ENCODE results near the gene OR10C1.

The OR10C1 gene

DNA sequence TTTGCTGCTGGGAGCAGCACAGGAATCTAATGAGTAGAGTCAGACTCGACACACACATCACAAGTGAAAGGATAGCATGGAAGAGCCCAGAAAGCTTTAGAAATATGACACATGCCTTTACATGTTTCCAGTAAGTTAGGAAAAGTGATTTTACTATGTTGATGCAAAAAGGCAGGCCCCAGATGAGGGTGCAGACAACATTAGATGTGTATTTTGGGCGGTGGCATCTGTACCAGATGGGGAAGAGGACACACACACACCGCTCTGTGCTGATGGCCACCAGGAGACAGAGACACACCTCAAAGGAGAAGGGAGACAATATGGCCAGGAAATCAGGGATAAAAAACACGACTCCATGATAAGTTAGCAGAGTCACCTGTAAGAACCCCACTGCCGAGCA, 48.0 kb downstream of the OR10C1 start:
- Mint-ChIP-seq H3K4me3 (no peak overlapping the region), H3K27me3 (ENCODE audit: low read depth) (peaks cover 1% of the 10 kb centered on the region), H3K36me3 (ENCODE audit: low read depth) (no peaks in the 10 kb centered on the region), H3K4me1 (ENCODE audit: low read depth) (no peaks in the 10 kb centered on the region), H3K9me3 (no peaks in the 10 kb centered on the region), H3K27ac (no peak overlapping the region)
- DNase-seq (ENCODE audit: low spot score) = no peak

DNA sequence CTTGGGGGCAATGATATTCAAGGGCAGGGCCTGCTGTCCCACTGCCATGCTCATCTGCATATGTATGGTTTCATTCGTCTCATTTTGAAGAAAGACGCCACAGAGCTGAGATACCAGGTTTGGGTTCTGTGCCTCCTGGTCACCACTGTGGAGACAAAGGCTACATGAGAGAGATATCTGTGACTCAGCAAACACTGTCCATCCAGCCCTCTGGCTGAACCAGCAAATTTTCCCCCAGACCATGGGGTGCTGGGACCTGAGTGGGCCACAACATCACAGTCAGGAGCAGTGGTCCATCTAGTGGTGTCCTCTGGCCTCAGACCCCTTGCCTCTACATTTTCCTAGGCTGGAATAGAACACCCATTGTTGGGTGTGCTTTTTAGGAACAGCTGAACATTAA, 48.6 kb downstream of the OR10C1 start, which contains the start of gene MAS1L:
Gene MAS1L (minus strand): TSS at position 297 of the 400 bp plus-strand sequence. CDS start 54 bp downstream, at position 243.
- Mint-ChIP-seq H3K27ac (no peak within 1 kb of the TSS), H3K36me3 (ENCODE audit: low read depth) (no peaks in the 10 kb centered on the region), H3K4me1 (ENCODE audit: low read depth) (no peaks in the 10 kb centered on the region), H3K4me3 (no peak within 1 kb of the TSS), H3K27me3 (ENCODE audit: low read depth) (no peaks in the 10 kb centered on the region), H3K9me3 (no peaks in the 10 kb centered on the region)
- DNase-seq (ENCODE audit: low spot score) = no peak

DNA sequence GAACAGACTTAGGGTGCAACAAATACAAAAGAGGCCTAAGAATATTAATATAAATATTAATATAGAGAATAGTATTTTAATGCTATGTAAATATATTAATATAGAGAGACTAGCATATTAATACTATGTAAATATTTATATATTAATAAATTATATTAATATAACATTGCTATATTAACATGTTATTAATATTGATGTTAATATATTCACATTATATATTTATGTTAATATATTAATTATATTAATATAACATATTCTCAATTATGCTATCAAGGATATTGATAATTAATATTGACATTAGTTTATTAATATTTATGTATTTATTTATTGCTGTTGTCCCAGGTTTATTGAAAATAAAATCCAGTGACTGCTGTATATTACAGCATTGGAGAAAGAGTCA, 49.8 kb downstream of the OR10C1 start:
- Mint-ChIP-seq H3K27me3 (ENCODE audit: low read depth) (no peaks in the 10 kb centered on the region), H3K4me3 (no peak overlapping the region), H3K36me3 (ENCODE audit: low read depth) (no peaks in the 10 kb centered on the region), H3K27ac (no peak overlapping the region), H3K4me1 (ENCODE audit: low read depth) (no peaks in the 10 kb centered on the region), H3K9me3 (no peaks in the 10 kb centered on the region)
- no peak for DNase-seq (ENCODE audit: low spot score)

DNA sequence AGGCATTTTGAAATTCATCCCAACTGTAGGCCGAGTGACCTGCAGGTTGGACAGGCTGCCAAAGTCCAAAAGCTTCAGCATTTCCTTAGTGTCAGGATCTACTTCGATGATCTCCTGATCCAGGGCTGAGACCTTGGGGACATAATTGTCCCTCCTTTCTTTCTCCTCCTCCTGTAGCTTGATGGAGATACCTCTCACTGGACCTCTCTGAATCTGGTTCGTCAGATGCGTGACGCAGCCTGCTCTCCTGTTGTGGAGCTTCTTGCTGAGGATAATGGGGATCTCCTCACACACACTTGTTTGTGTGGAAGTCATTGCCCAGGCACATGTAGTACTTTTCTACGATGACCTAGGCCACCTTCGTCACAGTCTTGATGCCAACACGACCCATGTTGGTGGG, 50.2 kb downstream of the OR10C1 start:
- Mint-ChIP-seq H3K36me3 (ENCODE audit: low read depth) (no peaks in the 10 kb centered on the region), H3K27ac (no peak overlapping the region), H3K9me3 (no peaks in the 10 kb centered on the region), H3K4me1 (ENCODE audit: low read depth) (no peaks in the 10 kb centered on the region), H3K27me3 (ENCODE audit: low read depth) (no peaks in the 10 kb centered on the region), H3K4me3 (no peak overlapping the region)
- DNase-seq (ENCODE audit: low spot score) = no peak

DNA sequence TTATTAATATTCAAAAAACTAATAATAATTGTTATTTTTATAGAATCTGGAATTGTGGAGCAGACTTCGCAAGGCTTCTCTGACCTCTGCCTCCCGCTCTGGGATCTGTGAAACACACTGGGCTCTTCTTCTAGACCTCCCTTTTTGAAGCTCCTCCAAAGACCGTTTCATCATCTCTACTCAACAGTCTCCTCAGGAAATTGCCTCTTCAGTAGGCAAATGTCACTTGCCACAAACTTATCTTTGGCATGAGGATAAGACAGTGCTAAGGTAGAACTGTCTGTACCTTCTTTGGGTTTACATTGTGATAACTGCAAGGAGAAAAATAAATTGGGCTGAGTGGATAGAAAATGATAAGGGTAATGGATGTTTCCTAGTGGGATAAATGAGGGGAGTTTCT, 50.9 kb downstream of the OR10C1 start:
- Mint-ChIP-seq H3K27me3 (ENCODE audit: low read depth) (peaks cover 2% of the 10 kb centered on the region), H3K27ac (no peak overlapping the region), H3K36me3 (ENCODE audit: low read depth) (no peaks in the 10 kb centered on the region), H3K9me3 (no peaks in the 10 kb centered on the region), H3K4me3 (no peak overlapping the region), H3K4me1 (ENCODE audit: low read depth) (no peaks in the 10 kb centered on the region)
- no peak for DNase-seq (ENCODE audit: low spot score)

DNA sequence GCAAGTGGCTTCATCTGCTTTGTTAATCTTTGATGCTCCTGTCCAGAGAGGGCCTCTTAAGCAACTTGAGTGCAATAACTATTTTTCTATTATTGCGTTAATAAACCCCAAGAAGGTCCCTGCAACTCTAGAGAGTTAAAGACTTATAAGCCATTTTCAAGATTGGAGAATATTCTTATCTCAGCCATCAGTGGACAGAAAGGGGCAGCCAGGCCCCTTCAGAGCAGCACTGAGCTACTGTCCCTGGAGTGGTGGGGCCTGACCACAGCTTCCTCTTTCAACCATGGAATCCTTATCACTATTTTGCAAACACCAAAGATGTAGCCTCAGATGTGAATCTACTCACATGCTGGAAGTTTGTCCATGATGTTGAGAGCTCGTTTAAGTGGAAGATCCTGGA, 51.4 kb downstream of the OR10C1 start:
- no peaks in the 10 kb centered on the region for H3K36me3 Mint-ChIP-seq (ENCODE audit: low read depth)
- no peak overlapping the region for H3K27ac Mint-ChIP-seq
- no peak for DNase-seq (ENCODE audit: low spot score)
- peaks cover 4% of the 10 kb centered on the region for H3K27me3 Mint-ChIP-seq (ENCODE audit: low read depth)
- no peaks in the 10 kb centered on the region for H3K9me3 Mint-ChIP-seq
- no peaks in the 10 kb centered on the region for H3K4me1 Mint-ChIP-seq (ENCODE audit: low read depth)
- no peak overlapping the region for H3K4me3 Mint-ChIP-seq
